ENCODE measurements around the gene TBX4. TPM values are rescaled to one million over a fixed set of nuclear protein-coding genes. Genes with fewer than 3 reads are reported as not detected.

Gene TBX4
- total RNA-seq, 1 experiment from 2014 or later, result not detected

DNA sequence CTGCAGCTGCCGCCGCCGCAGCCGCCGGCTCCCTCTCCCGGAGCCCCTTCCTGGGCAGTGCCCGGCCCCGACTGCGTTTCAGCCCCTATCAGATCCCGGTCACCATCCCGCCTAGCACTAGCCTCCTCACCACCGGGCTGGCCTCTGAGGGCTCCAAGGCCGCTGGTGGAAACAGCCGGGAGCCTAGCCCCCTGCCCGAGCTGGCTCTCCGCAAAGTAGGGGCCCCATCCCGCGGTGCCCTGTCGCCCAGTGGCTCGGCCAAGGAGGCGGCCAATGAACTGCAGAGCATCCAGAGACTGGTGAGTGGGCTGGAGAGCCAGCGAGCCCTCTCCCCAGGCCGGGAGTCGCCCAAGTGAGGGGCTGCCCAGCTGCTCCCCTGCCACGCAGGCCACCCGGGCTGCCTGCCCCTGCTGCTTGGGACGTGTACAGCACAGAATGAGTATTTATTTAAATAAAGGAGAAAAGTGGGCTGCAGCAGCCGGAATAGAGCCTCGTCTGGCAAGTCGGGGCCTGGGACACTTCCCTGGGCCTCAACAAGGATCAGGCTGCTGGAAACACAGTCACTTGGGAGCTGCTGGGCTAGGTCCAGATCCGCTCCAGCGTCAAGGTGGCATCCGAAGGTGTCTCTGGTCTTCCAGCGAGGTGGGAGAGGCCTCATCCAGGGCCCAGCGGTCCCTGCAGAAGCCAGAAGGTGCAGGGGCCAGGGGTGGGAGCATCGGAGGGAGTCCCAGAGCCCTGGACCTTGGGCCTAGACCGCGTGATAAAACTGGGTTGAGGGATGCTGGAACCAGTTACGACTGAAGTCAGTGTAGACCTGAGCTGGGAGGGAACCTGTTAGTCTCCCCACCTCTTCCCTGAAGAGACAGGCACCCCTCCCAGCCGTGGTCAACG, 43.8 kb upstream of the TBX4 start:
- Histone ChIP-seq H3K9me2 (ENCODE audit: insufficient read depth) (no peaks in the 10 kb centered on the region), H3K4me2 (0 out of 2 replicates have a peak overlapping the region, but pooled peaks have one; percentile 72), H3K79me2 (ENCODE audit: low read depth) (no peaks in the 10 kb centered on the region), H3K4me3 (no peak overlapping the region; the same call in 1 of the 2 replicates), H3K27me3 (ENCODE audit: insufficient read depth, low read depth) (no peaks in the 10 kb centered on the region), H3F3A (ENCODE audit: insufficient read depth, low read depth) (no peaks in the 10 kb centered on the region), H3K9me3 (ENCODE audit: insufficient read depth, low read depth) (no peaks in the 10 kb centered on the region), H3K4me1 (replicated peaks; ENCODE audit: insufficient read depth) (0 out of 2 replicates have a peak, but pooled peaks cover 6% of the 10 kb centered on the region), H2AFZ (no peak overlapping the region), H3K36me3 (ENCODE audit: low read depth) (no peaks in the 10 kb centered on the region), H3K27ac (no peak overlapping the region), H4K20me1 (ENCODE audit: insufficient read depth) (no peaks in the 10 kb centered on the region)
- no peak for DNase-seq
- TF ChIP-seq, protein P1, sequence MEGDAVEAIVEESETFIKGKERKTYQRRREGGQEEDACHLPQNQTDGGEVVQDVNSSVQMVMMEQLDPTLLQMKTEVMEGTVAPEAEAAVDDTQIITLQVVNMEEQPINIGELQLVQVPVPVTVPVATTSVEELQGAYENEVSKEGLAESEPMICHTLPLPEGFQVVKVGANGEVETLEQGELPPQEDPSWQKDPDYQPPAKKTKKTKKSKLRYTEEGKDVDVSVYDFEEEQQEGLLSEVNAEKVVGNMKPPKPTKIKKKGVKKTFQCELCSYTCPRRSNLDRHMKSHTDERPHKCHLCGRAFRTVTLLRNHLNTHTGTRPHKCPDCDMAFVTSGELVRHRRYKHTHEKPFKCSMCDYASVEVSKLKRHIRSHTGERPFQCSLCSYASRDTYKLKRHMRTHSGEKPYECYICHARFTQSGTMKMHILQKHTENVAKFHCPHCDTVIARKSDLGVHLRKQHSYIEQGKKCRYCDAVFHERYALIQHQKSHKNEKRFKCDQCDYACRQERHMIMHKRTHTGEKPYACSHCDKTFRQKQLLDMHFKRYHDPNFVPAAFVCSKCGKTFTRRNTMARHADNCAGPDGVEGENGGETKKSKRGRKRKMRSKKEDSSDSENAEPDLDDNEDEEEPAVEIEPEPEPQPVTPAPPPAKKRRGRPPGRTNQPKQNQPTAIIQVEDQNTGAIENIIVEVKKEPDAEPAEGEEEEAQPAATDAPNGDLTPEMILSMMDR (conservative IDR thresholded peaks at IDR 0.05), result no peak
- TF ChIP-seq EZH2 (IDR thresholded peaks at IDR 0.05; ENCODE audit: low read depth), result no peak
- intact Hi-C loops (cut with micrococcal nuclease; ENCODE audit: unreplicated experiment), result loop anchor here (1.0 kb wide), 1 partner anchor 688 kb away; no protein-coding TSS in a partner anchor
- ChIA-PET POLR2A (ENCODE audit: unreplicated experiment) (no interaction called here), CTCF (interaction anchor here (0.6 kb wide), 1 partner anchor 1016 kb away, joined by 3 read pairs; the partner anchor contains the start of gene USP32)
- BruUV-seq (replicated peaks), result no TSS peak

DNA sequence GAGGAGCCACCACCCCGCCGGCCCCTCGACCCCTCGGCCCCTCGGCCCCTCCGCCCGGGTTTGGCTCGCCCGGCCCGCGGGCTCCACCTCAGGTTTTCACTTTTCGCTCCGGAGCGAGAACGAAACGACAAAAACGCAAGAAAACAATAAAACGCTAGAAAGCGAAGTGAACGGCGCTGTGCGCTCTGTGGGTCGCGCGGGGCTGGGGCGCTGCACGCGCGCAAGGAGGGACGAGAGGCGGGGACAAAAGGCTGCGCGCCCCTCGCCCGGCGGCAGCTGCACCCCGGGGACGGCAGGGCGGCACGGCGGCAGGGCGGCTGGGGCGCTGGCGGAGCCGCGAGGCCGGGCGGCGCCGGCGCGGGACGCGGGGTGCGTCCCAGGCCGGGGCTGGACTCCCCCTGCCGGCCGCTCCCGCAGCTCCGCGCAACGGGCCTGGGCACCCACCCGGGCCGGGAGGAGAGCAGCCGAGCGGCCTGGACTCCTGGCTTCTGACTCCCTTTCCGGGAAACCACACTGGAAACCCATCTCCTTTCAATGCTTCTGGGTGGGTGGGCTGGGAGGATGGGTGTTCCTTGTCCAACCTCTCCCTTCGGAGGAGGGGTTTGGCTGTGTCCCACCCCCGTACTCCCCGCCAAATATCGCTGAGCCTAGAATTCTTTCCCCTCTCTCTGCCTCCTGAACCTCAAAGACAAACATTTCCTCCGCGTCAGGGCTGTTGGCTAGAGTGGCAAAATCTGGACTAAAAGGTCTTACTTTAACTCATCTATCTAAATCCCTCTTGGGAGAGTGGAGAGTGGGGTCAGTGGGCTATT, 42.7 kb upstream of the TBX4 start:
- Histone ChIP-seq H3K27ac (no peak overlapping the region), H3F3A (ENCODE audit: insufficient read depth, low read depth) (no peaks in the 10 kb centered on the region), H3K4me3 (peak overlapping the region; percentile 48; the same call in 1 of the 2 replicates), H4K20me1 (ENCODE audit: insufficient read depth) (no peaks in the 10 kb centered on the region), H3K9me3 (ENCODE audit: insufficient read depth, low read depth) (no peaks in the 10 kb centered on the region), H3K36me3 (ENCODE audit: low read depth) (no peaks in the 10 kb centered on the region), H3K4me2 (peak overlapping the region; percentile 72), H3K4me1 (replicated peaks; ENCODE audit: insufficient read depth) (0 out of 2 replicates have a peak, but pooled peaks cover 6% of the 10 kb centered on the region), H2AFZ (no peak overlapping the region; the same call in 1 of the 2 replicates), H3K79me2 (ENCODE audit: low read depth) (no peaks in the 10 kb centered on the region), H3K9me2 (ENCODE audit: insufficient read depth) (no peaks in the 10 kb centered on the region), H3K27me3 (ENCODE audit: insufficient read depth, low read depth) (no peaks in the 10 kb centered on the region)
- intact Hi-C loops (cut with micrococcal nuclease; ENCODE audit: unreplicated experiment), result loop anchor here (1.0 to 5.0 kb wide), 5 partner anchors 228 to 699 kb away; no protein-coding TSS in a partner anchor
- no peak for TF ChIP-seq EZH2 (IDR thresholded peaks at IDR 0.05; ENCODE audit: low read depth)
- TF ChIP-seq, protein P1 (conservative IDR thresholded peaks at IDR 0.05), result no peak
- BruUV-seq (replicated peaks), result no TSS peak
- DNase-seq, result peak in 1 of 2 experiments; percentile 74
- ChIA-PET POLR2A (ENCODE audit: unreplicated experiment) (no interaction called here), CTCF (interaction anchor here (0.6 kb wide), 1 partner anchor 689 kb away, joined by 3 read pairs; no protein-coding TSS in a partner anchor)

All from PC-9 (cell line).